Adrenal gland (tissue), 5 donors: ENCODE results near the gene CD1C.

Experiments used
- CTCF ChIP-seq, 6 experiments: fragments of 450-650 bp in 4 of 6; fragments of 200-600 bp in 2 of 6; sonication (generic) in 1 of 6; IDR thresholded peaks; 1 replicate in 5 of 6; 2 replicates in 1 of 6; pipeline versions ENCODE4 v1.5.1 to v1.8.0; 2016 to 2021; ENCODE audit warnings: antibody characterized with exemption in 6 of 6, mild to moderate bottlenecking in 2 of 6, moderate library complexity in 1 of 6
- POLR2A ChIP-seq, 2 donors: fragments of 450-650 bp; IDR thresholded peaks; one replicate each; pipeline ENCODE4 v1.6.1; 2017; ENCODE audit warnings: antibody characterized with exemption in 2 of 2, mild to moderate bottlenecking in 2 of 2, moderate library complexity in 1 of 2
- donor health status: DM: no; HTN: no; CAD: no.

GRCh38 chr1:158331481-158332150 lies 41.9 kb downstream of the CD1C start, which contains the start of gene CD1B:
- TF ChIP-seq CTCF (IDR thresholded peaks at IDR 0.05) = no peak
- TF ChIP-seq POLR2A (IDR thresholded peaks at IDR 0.05) = no peak
